Measurements from ENCODE around the gene OSM. TPM values are rescaled to one million over a fixed set of nuclear protein-coding genes. Genes with fewer than 3 reads are reported as not detected.
A peak's percentile ranks its signal among the peaks of the same experiment; 100 is the strongest.

The OSM gene
- total RNA-seq, 1 experiment from 2014 or later = not detected

DNA sequence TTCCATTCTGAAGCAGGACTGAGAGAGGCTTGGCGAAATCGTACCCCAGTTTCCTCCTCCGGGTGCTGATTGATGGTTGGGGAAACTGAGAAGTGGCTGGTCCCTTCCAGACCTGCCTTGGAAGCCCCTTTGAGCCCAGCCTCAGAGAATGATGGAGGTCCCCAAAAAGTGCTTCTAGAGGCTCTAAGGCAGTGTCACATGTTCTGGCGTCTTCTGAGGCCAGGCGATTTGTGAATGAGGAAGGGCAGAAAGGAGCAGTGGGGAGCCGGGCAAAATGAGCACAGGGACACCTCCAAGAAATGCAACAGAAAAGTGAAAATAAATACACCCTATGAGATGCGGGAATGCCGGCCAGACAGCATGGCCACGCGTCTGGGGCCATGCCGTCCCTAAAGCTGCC lies 19.1 kb downstream of the OSM start:
- CTCF ChIA-PET = no interaction called here
- H3K4me3 ChIP-seq (ENCODE audit: low read depth in 2 of 2, low read length in 2 of 2) = 0 out of 4 replicates have a peak overlapping the region, but pooled peaks of 1 of the 2 experiments have one; percentile 23
- ATAC-seq (no peak), DNase-seq (ENCODE audit: low read depth, low spot score) (no peak)
- TF ChIP-seq, protein P1, sequence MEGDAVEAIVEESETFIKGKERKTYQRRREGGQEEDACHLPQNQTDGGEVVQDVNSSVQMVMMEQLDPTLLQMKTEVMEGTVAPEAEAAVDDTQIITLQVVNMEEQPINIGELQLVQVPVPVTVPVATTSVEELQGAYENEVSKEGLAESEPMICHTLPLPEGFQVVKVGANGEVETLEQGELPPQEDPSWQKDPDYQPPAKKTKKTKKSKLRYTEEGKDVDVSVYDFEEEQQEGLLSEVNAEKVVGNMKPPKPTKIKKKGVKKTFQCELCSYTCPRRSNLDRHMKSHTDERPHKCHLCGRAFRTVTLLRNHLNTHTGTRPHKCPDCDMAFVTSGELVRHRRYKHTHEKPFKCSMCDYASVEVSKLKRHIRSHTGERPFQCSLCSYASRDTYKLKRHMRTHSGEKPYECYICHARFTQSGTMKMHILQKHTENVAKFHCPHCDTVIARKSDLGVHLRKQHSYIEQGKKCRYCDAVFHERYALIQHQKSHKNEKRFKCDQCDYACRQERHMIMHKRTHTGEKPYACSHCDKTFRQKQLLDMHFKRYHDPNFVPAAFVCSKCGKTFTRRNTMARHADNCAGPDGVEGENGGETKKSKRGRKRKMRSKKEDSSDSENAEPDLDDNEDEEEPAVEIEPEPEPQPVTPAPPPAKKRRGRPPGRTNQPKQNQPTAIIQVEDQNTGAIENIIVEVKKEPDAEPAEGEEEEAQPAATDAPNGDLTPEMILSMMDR (IDR thresholded peaks at IDR 0.05) = no peak
- H3K4me1 ChIP-seq (ENCODE audit: control insufficient read depth, insufficient read depth, low read length) = peaks cover 74% of the 10 kb centered on the region
- H3K27ac ChIP-seq (ENCODE audit: low read length) = peak overlapping the region; percentile 95
- in situ Hi-C loops (cut with HindIII; ENCODE audit: low pct_unique_long_range_greater_than_20kb, low sequenced_read_pairs) = no loop called here
- no peaks in the 10 kb centered on the region for H3K27me3 ChIP-seq (ENCODE audit: control insufficient read depth, insufficient read depth, low read length)
- POLR2A ChIA-PET = no interaction called here
- H3K9me3 ChIP-seq (ENCODE audit: control insufficient read depth, insufficient read depth, low read depth, low read length) = no peaks in the 10 kb centered on the region
- no TSS peak for BruUV-seq (replicated peaks)
- intact Hi-C loops (cut with micrococcal nuclease; ENCODE audit: unreplicated experiment) = loop anchor here (5.0 kb wide), 1 partner anchor 35 kb away; no protein-coding TSS in a partner anchor
- no peaks in the 10 kb centered on the region; the same call in 1 of the 2 replicates for H3K36me3 ChIP-seq (ENCODE audit: control insufficient read depth, insufficient read depth, low read length)

DNA sequence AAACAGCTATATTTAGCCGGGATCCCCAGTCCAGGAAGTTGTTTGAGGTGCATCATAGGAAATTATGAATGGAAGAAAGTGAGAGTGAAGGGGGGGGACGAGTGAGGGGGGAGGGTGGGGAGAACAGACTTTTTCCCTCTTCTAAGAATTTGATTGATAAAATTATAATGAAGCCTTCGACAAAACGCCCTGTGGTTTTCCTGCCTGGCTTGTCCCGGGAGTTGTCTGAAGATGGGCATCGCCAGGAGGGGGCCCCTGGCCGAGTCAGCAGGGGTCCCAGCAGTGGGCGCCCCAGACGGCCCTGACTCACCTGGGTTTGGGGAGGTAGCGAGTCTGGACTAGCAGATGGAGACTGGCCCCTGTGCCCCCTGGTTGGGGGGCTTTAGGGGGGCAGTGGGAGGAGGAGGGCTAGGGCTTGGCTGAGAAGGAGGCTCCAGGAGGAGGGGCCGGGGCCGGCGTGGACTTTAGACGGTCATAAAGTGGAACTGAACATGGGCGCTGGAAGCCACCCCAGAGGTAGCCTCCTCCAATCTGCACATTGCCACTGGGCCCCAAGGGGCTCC lies 19.8 kb downstream of the OSM start:
- Histone ChIP-seq H3K4me1 (ENCODE audit: control insufficient read depth, insufficient read depth, low read length) (peaks cover 73% of the 10 kb centered on the region), H3K36me3 (ENCODE audit: control insufficient read depth, insufficient read depth, low read length) (no peaks in the 10 kb centered on the region; the same call in 1 of the 2 replicates), H3K9me3 (ENCODE audit: control insufficient read depth, insufficient read depth, low read depth, low read length) (no peaks in the 10 kb centered on the region), H3K27me3 (ENCODE audit: control insufficient read depth, insufficient read depth, low read length) (no peaks in the 10 kb centered on the region), H3K27ac (ENCODE audit: low read length) (peak overlapping the region; percentile 95), H3K4me3 (ENCODE audit: low read depth in 2 of 2, low read length in 2 of 2) (peak overlapping the region; percentile 37 to 50)
- ATAC-seq (peak; percentile 18), DNase-seq (ENCODE audit: low read depth, low spot score) (no peak)
- intact Hi-C loops (cut with micrococcal nuclease; ENCODE audit: unreplicated experiment) = loop anchor here (5.0 kb wide), 1 partner anchor 35 kb away; no protein-coding TSS in a partner anchor
- in situ Hi-C loops (cut with HindIII; ENCODE audit: low pct_unique_long_range_greater_than_20kb, low sequenced_read_pairs) = no loop called here
- TF ChIP-seq, protein P1 (IDR thresholded peaks at IDR 0.05) = no peak; the same call in 1 of the 2 replicates
- TF ChIP-seq, protein P2, sequence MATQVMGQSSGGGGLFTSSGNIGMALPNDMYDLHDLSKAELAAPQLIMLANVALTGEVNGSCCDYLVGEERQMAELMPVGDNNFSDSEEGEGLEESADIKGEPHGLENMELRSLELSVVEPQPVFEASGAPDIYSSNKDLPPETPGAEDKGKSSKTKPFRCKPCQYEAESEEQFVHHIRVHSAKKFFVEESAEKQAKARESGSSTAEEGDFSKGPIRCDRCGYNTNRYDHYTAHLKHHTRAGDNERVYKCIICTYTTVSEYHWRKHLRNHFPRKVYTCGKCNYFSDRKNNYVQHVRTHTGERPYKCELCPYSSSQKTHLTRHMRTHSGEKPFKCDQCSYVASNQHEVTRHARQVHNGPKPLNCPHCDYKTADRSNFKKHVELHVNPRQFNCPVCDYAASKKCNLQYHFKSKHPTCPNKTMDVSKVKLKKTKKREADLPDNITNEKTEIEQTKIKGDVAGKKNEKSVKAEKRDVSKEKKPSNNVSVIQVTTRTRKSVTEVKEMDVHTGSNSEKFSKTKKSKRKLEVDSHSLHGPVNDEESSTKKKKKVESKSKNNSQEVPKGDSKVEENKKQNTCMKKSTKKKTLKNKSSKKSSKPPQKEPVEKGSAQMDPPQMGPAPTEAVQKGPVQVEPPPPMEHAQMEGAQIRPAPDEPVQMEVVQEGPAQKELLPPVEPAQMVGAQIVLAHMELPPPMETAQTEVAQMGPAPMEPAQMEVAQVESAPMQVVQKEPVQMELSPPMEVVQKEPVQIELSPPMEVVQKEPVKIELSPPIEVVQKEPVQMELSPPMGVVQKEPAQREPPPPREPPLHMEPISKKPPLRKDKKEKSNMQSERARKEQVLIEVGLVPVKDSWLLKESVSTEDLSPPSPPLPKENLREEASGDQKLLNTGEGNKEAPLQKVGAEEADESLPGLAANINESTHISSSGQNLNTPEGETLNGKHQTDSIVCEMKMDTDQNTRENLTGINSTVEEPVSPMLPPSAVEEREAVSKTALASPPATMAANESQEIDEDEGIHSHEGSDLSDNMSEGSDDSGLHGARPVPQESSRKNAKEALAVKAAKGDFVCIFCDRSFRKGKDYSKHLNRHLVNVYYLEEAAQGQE (IDR thresholded peaks at IDR 0.05; ENCODE audit: insufficient read depth in 1 of 2, low read depth in 2 of 2, low read length in 1 of 2) = no peak
- TF ChIP-seq POLR2AphosphoS5 (IDR thresholded peaks at IDR 0.05; ENCODE audit: low read depth, low read length) = no peak
- no peak for TF ChIP-seq SIN3A (IDR thresholded peaks at IDR 0.05; ENCODE audit: borderline replicate concordance, insufficient read depth, low read depth, low read length)
- TF ChIP-seq TCF7L2 (IDR thresholded peaks at IDR 0.05; ENCODE audit: low read depth, low read length) = no peak
- ChIA-PET POLR2A (interaction anchor here (0.6 to 0.7 kb wide), 2 partner anchors 102 to 172 kb away, joined by 3 to 5 read pairs; no protein-coding TSS in a partner anchor), CTCF (no interaction called here)
- BruUV-seq (replicated peaks) = TSS peak; percentile 96
